Stimulated activated effector memory CD8-positive, alpha-beta T cell treated with anti-CD3 and anti-CD28 coated beads, Interleukin-12 subunit alpha, Interleukin-12 subunit beta, amount 100 ng/mL, for 72 hours (primary cell): ENCODE measurements around the gene SYCP3.

Experiments
- ATAC-seq: fragments of 150-1000 bp; cut with Tn5 transposase; 2 replicates; pipeline ENCODE4 v1.10.0; 2021
- DNase-seq, 2 donors: peaks; one replicate each; pipeline ENCODE4 v3.0.0; 2021 to 2022; ENCODE audit warnings: low spot score in 2 of 2
- H3K27ac Mint-ChIP-seq: one replicate; pipeline ENCODE4 v1.8.0; 2022; ENCODE audit warnings: mild to moderate bottlenecking, mixed read lengths
- H3K36me3 Mint-ChIP-seq: one replicate; pipeline ENCODE4 v1.8.0; 2022; ENCODE audit warnings: mild to moderate bottlenecking, mixed read lengths
- H3K4me1 Mint-ChIP-seq: one replicate; pipeline ENCODE4 v1.8.0; 2022; ENCODE audit warnings: mixed read lengths
- H3K4me3 Mint-ChIP-seq: one replicate; pipeline ENCODE4 v1.8.0; 2022; ENCODE audit warnings: mild to moderate bottlenecking, mixed read lengths
- H3K9me3 Mint-ChIP-seq: one replicate; pipeline ENCODE4 v1.8.0; 2022; ENCODE audit warnings: mixed read lengths

Gene SYCP3

DNA sequence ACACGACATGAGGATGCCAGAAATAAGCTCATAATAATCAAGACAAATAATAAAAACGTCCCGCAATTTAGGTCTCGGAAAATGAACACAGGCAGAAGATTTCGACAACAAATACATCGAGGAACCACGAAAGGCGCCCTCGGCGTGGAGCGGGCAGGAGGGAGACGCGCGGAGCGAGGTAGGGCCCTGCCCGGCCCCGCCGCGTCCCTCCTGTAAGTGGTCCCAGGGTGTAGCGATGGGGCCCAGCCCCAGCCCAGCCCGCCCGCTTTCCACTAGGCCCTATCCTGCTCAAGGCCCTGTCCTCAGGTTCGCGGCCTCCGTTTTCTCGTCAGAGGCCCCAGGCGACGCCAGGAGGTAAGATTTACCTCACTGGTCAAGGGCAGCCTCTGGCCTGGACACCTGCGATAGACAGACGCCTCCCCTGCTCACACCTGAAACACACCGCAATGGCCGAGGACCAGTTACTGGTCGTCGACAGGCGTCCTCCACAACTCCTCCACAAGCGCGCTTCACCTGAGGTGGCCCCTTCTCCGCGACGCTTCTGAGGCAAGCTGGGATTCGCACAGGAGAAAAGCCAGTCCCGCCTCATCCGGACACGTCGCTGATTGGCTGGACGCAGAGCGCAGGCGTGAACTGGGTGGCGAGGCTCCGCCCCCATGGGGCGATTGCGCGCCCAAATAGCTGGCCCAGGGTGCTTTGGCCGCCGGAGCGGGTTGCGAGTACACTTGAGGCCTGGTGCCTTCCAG lies at the start of gene SYCP3:
TSS of gene SYCP3 (minus strand) at position 543 of the 746 bp plus-strand sequence. CDS start 1,527 bp downstream, outside the sequence.
- Mint-ChIP-seq H3K9me3 (no peaks in the 10 kb centered on the region), H3K4me1 (peaks cover 11% of the 10 kb centered on the region), H3K36me3 (peaks cover 28% of the 10 kb centered on the region), H3K4me3 (no peak within 1 kb of the TSS), H3K27ac (no peak within 1 kb of the TSS)
- no peak for DNase-seq
- ATAC-seq: no peak

DNA sequence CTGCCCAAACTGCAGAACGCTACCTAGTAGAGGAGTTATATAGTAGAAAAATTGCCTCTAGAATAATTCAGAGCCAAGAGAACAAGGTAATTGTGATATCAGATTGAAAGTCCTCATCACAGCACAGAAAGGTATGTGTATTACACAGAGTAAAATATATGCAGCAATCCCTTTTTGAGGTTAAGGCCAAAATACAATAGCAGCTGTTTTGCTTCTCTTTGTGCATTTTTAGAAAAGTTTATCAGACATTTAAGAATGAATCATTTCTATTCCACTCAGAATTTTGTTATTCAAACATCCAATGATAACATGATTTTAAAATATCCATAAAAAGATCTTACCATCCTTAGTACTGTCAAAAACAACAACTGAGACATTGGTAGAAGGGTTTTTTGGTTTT lies 46.4 kb upstream of the SYCP3 start:
- no peak overlapping the region for H3K4me3 Mint-ChIP-seq
- peaks cover 31% of the 10 kb centered on the region for H3K4me1 Mint-ChIP-seq
- no peak for DNase-seq
- H3K9me3 Mint-ChIP-seq: no peaks in the 10 kb centered on the region
- no peak for ATAC-seq
- no peak overlapping the region for H3K27ac Mint-ChIP-seq
- H3K36me3 Mint-ChIP-seq: peaks cover 87% of the 10 kb centered on the region

DNA sequence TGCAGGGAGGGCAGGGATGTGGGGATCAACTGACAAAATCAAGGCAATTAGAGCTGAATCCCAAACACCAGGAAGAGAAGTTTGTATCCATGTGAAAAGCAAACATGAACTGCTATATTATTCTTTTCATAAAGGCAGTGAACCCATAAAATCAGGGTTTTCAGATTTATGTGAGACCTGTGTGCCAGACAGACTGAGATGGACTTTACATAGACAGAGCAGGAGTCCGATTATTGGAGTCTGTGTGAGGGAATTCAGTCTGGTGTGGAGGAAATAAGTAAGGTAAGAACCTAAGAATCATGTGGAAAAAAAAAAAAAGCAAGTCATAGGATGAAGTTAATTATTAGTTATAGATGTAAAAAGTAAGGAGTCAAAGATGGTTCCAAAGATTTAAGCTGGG lies 45.1 kb upstream of the SYCP3 start:
- H3K4me3 Mint-ChIP-seq: no peak overlapping the region
- peaks cover 84% of the 10 kb centered on the region for H3K36me3 Mint-ChIP-seq
- no peaks in the 10 kb centered on the region for H3K9me3 Mint-ChIP-seq
- peaks cover 36% of the 10 kb centered on the region for H3K4me1 Mint-ChIP-seq
- DNase-seq (no peak), ATAC-seq (no peak)
- peak overlapping the region; percentile 6 for H3K27ac Mint-ChIP-seq

DNA sequence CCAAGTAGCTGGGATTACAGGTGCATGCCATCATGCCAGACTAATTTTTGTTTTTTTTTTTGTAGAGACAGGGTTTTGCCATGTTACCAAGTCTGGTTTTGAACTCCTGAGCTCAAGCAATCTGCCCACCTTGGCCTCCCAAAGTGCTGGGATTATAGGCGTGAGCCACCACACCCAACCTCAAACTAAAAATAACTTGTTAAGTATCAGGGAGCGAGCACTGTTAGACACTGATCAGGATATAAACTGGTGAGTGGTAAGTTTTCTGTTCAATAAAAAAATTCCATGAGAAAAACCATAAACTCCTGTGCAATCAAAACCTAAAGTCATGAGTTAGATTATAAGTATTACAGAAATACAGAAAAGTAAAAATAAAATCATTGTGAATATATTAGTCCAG lies 44.6 kb upstream of the SYCP3 start:
- peak overlapping the region; percentile 6 for H3K27ac Mint-ChIP-seq
- DNase-seq (no peak), ATAC-seq (no peak)
- H3K4me1 Mint-ChIP-seq: peaks cover 36% of the 10 kb centered on the region
- no peaks in the 10 kb centered on the region for H3K9me3 Mint-ChIP-seq
- peaks cover 84% of the 10 kb centered on the region for H3K36me3 Mint-ChIP-seq
- H3K4me3 Mint-ChIP-seq: no peak overlapping the region

DNA sequence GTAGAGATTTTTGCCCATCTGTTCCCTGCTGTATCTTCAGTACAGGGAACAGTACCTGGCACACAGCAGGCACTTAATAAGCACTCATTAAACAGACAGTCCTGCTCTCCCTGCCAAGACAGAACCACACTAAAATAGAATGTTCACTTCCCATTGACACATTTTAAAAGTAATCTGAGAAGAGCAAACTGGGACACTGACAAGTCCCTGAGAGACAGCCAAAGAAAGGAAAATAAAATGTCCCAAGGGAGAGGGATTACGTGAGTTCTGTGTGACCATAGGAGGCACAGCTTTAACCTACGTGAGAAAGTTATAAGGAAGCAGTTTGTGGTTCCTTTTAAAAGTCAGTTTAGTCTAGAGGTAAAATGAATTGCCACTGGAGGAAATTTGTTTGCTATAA lies 43.9 kb upstream of the SYCP3 start:
- ATAC-seq (no peak), DNase-seq (no peak)
- no peaks in the 10 kb centered on the region for H3K9me3 Mint-ChIP-seq
- peaks cover 36% of the 10 kb centered on the region for H3K4me1 Mint-ChIP-seq
- peak overlapping the region; percentile 32 for H3K4me3 Mint-ChIP-seq
- peak overlapping the region; percentile 91 for H3K27ac Mint-ChIP-seq
- H3K36me3 Mint-ChIP-seq: peaks cover 82% of the 10 kb centered on the region

DNA sequence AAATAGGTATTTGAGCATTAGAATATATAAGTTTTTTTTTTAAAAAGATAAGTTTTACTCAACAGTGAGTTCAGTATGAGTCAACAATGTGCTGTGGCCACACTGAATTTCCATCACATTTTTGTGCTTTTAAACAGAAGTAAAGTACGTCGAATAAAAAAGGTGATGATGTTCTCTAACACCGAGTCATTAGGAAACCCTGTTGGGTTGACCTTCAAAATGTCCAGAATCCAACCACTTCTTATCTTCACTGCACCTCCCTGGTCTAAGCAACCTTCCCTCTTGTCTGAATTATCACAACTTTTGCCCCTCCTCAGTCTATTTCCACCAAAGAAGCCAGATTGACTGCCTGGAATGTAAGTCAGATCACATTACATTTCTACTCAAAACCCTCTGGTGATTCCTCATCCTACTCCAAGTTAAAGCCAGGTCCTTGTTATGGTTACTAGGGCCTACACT lies 43.0 kb upstream of the SYCP3 start:
- peak overlapping the region; percentile 32 for H3K4me3 Mint-ChIP-seq
- peak overlapping the region; percentile 91 for H3K27ac Mint-ChIP-seq
- no peaks in the 10 kb centered on the region for H3K9me3 Mint-ChIP-seq
- peaks cover 81% of the 10 kb centered on the region for H3K36me3 Mint-ChIP-seq
- peaks cover 41% of the 10 kb centered on the region for H3K4me1 Mint-ChIP-seq
- peak; percentile 83 for ATAC-seq
- no peak for DNase-seq

DNA sequence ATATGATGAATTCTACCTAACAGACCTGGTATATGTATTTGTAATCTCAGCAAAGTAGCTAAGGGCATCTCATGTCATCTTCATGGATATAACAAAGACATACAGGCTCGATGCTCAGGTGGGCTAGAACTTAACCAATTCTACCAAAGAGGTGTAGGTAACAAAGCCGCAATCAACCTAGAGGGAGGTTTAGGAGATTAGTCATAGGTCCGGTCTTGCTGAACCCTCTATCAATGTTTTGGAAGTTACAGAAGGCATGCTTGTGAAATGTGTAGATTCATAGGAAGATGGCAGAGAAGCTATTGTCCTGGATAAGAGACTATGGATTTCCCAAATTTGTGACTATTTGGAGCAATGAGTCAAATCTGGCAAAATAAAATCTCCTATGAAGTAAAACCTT lies 42.6 kb upstream of the SYCP3 start:
- Mint-ChIP-seq H3K36me3 (peaks cover 81% of the 10 kb centered on the region), H3K4me3 (peak overlapping the region; percentile 32), H3K4me1 (peaks cover 45% of the 10 kb centered on the region), H3K9me3 (no peaks in the 10 kb centered on the region), H3K27ac (peak overlapping the region; percentile 91)
- peak; percentile 68 for ATAC-seq
- DNase-seq: no peak

DNA sequence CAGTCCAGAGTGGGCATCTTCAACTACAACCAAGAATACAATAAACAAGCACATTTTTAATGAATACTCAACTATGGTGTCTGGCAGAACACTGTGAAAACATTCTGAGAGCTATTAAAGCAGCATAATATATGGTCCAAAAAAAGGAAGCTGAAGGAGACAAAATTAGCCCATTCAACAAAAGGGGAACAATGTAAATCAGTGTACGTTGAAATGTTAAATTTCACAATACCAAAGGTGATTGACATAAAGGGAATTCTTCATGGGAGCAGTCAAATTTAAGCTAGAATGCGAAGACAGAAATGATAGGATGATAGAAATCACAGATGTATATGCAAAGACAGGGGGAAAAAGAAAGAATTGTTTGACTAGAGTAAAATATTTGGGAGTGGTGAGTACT lies 41.3 kb upstream of the SYCP3 start:
- Mint-ChIP-seq H3K36me3 (peaks cover 81% of the 10 kb centered on the region), H3K9me3 (no peaks in the 10 kb centered on the region), H3K4me1 (peaks cover 45% of the 10 kb centered on the region), H3K4me3 (peak overlapping the region; percentile 32), H3K27ac (peak overlapping the region; percentile 91)
- DNase-seq (no peak), ATAC-seq (no peak)

DNA sequence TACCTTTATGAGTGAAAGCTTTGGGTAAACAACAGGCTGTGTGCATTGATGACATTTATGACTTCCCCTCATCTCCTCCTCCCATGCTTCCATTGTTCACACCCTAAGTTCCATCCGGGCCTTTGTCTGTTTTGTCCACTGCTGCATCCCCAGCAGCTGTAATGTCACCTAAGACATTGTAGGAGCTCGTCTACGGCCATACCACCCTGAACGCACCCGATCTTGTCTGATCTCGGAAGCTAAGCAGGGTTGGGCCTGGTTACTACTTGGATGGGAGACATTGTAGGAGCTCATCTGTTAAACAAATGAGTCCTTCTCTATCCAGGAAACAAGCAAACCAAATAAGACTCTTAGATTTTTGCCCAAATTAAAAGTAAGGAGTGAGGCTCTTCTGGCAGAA lies 40.4 kb upstream of the SYCP3 start:
- H3K36me3 Mint-ChIP-seq: peaks cover 81% of the 10 kb centered on the region
- DNase-seq (no peak), ATAC-seq (no peak)
- H3K4me1 Mint-ChIP-seq: peaks cover 45% of the 10 kb centered on the region
- no peak overlapping the region for H3K4me3 Mint-ChIP-seq
- H3K27ac Mint-ChIP-seq: peak overlapping the region; percentile 45
- no peaks in the 10 kb centered on the region for H3K9me3 Mint-ChIP-seq

DNA sequence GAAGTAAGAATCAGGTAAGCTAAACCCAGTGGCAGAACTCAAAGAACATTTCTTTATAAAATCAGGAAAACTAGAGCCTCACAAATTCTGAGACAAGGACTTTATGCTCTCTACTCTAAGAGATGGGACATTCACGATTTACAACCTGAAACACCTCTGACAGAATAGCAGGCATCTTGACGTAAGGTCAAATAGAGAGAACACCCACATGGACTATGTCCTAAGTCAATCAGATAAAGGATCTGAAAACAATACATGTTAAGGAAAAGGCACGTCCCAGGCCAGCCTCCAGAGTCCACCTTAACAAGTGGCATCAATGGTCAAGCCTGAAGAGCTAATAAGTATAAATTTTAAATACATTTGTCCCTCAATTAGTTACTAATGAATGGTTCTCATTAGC lies 39.9 kb upstream of the SYCP3 start:
- H3K9me3 Mint-ChIP-seq: no peaks in the 10 kb centered on the region
- peaks cover 45% of the 10 kb centered on the region for H3K4me1 Mint-ChIP-seq
- ATAC-seq (no peak), DNase-seq (no peak)
- peaks cover 81% of the 10 kb centered on the region for H3K36me3 Mint-ChIP-seq
- H3K27ac Mint-ChIP-seq: peak overlapping the region; percentile 71
- no peak overlapping the region for H3K4me3 Mint-ChIP-seq

DNA sequence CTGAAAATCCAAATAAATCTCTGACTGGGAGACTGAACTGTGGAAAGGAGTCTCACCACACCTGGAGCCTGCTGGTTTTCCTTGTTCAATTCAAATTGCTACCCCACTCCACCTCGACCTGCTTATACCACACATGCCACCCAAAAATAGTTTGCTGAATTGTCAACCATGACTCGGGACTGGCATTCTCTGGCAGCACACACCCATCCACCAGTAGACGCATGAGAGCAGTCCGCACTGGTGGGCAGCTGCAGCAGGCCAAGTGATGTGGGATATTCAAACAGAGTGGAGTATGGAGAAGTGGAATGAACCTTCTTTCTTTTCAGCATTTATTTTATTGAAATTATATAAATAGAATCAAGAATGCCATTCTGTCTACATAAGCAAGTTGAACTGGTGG lies 38.7 kb upstream of the SYCP3 start:
- no peak overlapping the region for H3K4me3 Mint-ChIP-seq
- no peaks in the 10 kb centered on the region for H3K9me3 Mint-ChIP-seq
- peak overlapping the region; percentile 71 for H3K27ac Mint-ChIP-seq

DNA sequence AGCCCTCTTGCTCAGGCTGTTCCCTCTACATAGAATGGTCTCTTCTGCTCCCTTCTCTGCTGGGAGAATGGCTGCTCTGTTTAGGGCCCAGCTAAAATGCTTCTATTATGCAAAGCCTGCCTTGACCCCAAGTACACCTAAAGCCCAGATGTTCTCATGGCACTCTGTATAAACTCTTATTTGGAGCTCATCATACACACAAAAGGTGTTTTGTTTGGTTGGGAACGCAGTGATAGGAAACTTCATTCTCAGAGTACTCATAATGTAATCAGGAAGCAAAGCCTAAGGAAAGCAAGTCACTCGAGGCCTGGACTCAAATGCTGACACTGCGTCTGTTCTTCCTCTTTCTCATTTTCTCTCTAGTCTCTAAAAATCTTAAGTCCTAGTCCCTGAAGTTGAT lies 38.2 kb upstream of the SYCP3 start:
- no peaks in the 10 kb centered on the region for H3K9me3 Mint-ChIP-seq
- peaks cover 47% of the 10 kb centered on the region for H3K4me1 Mint-ChIP-seq
- ATAC-seq (no peak), DNase-seq (no peak)
- no peak overlapping the region for H3K4me3 Mint-ChIP-seq
- peaks cover 80% of the 10 kb centered on the region for H3K36me3 Mint-ChIP-seq
- H3K27ac Mint-ChIP-seq: peak overlapping the region; percentile 71

More for the DNA sequence above, 38.7 kb upstream of the SYCP3 start:
- Mint-ChIP-seq H3K36me3 (peaks cover 81% of the 10 kb centered on the region), H3K4me1 (peaks cover 51% of the 10 kb centered on the region)
- DNase-seq (no peak), ATAC-seq (no peak)

DNA sequence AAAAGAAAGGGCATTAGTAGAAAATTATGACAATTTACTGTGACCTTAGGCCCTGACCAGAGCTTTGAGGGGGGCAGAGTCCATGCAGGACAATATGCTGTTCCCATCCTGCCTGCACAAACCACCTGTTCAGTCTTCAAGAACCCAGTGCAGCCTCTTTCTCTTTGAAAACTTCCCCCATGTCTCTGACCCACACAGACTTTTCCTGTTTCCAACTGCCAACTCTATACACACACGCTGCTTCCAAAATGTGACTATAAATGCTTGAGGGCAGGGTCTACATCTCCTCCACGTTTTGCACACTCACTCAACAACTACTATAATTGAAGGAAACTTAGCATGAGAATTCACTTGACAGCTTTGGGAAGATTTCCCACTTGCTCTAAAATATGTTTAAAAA lies 36.6 kb upstream of the SYCP3 start:
- no peak overlapping the region for H3K4me3 Mint-ChIP-seq
- ATAC-seq (no peak), DNase-seq (no peak)
- H3K4me1 Mint-ChIP-seq: peaks cover 36% of the 10 kb centered on the region
- H3K9me3 Mint-ChIP-seq: no peaks in the 10 kb centered on the region
- H3K27ac Mint-ChIP-seq: peak overlapping the region; percentile 71
- peaks cover 92% of the 10 kb centered on the region for H3K36me3 Mint-ChIP-seq

DNA sequence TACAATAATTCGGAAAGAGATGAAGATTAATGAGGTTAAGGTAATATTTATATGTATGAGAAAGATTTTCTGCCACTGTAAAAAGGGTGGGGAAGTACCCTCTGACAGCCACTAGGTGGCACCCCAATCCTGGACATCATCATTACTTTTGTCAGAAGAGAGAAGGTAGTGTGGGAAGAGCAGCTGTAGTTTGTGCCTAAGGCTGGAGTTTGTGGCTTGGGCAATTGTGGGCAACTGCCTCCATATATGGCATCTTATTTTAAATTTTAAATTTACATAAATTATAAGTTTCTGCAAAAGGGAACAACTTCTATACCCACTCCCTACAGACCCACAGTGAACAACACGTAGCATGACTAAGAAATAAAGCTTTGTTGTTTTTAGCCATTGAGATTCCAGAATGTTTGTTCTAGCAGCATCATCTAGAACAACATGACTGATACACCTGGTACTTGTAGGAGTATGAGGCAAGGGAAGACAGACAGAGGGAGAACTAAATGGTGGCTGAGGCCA lies 34.4 kb upstream of the SYCP3 start:
- ATAC-seq: peak; percentile 81
- H3K4me3 Mint-ChIP-seq: no peak overlapping the region
- H3K4me1 Mint-ChIP-seq: peaks cover 27% of the 10 kb centered on the region
- H3K9me3 Mint-ChIP-seq: no peaks in the 10 kb centered on the region
- H3K27ac Mint-ChIP-seq: no peak overlapping the region
- DNase-seq: peak; percentile 46 to 77
- peaks cover 95% of the 10 kb centered on the region for H3K36me3 Mint-ChIP-seq

DNA sequence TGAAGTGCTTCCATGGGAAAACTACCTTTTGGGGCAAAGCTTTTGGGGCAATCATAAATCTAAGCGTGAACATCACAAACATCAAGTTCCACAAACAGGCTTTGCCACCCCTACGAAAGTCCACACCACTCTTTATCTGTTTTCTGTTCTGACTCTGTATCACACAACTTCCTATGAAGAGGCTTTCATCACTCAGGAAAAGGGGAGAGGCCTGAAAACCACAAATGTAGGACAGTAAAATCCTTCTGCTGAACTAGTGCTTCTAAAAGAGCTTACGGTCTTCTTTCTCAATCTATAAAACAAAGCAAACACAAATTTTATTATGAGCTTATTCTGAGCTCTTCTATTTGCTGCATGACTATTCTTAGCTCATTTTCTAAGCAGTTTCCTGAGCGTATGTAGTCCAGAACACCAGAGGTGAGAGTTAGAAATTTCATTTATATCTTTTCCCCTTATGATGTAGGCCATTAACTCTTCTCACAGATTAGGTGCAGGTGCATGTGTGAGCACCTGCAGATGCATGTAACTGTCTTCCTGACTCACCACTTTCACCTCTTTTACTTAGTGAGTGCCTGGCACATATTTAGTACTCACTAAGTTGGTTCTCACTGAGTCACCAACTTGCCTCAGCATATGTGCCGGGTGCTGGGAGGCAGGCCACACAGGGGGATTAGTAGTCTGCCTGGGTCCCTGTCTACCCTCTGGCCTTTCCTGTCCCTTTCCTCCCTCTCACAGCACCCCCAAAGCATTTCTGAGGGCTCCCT lies 32.9 kb upstream of the SYCP3 start:
- ATAC-seq: peak; percentile 54
- peaks cover 98% of the 10 kb centered on the region for H3K36me3 Mint-ChIP-seq
- no peaks in the 10 kb centered on the region for H3K9me3 Mint-ChIP-seq
- peaks cover 21% of the 10 kb centered on the region for H3K4me1 Mint-ChIP-seq
- DNase-seq: no peak
- H3K4me3 Mint-ChIP-seq: no peak overlapping the region
- H3K27ac Mint-ChIP-seq: peak overlapping the region; percentile 68

DNA sequence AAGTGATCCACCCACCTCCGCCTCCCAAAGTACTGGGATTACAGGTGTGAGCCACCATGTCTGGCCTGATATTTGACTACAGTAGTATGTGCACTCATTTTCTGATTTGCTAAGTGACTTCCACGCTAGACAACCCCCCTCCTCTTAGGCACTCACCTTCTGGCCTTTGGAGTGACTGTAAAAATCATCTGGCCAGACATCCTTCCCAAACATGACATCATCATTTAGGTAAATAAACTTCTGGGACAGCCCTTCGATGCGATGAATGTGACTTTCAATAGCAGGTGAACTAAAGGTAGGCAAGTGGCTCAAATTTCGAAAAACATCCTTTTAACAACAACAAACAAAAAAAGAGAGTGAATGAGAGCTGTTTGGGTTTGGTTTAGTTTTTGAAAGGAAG lies 30.6 kb upstream of the SYCP3 start:
- no peak for DNase-seq
- Mint-ChIP-seq H3K9me3 (no peaks in the 10 kb centered on the region), H3K27ac (no peak overlapping the region), H3K4me1 (peaks cover 18% of the 10 kb centered on the region), H3K4me3 (no peak overlapping the region), H3K36me3 (peaks cover 98% of the 10 kb centered on the region)
- no peak for ATAC-seq
